Measurements from ENCODE around the gene YY1AP1. TPM values are rescaled to one million over a fixed set of nuclear protein-coding genes. Genes with fewer than 3 reads are reported as not detected.
"Not testable (repeated sequence)": the region's sequence is repeated elsewhere in the genome, so short reads cannot be mapped to it uniquely, and the experiment has no call there.

Gene YY1AP1
- total RNA-seq, 6 experiments from 2014 or later = 39.6 to 50.7 (median 42.0) TPM

GRCh38 chr1:155645648-155646047, 42.9 kb downstream of the YY1AP1 start:
- H3K27ac Mint-ChIP-seq = peak overlapping the region; percentile 64
- H3K4me3 Mint-ChIP-seq = 0 out of 2 replicates have a peak overlapping the region, but pooled peaks have one; percentile 18
- H3K9me3 Mint-ChIP-seq = peaks cover 24% of the 10 kb centered on the region
- no peak for DNase-seq
- peaks cover 44% of the 10 kb centered on the region for H3K36me3 Mint-ChIP-seq (ENCODE audit: low read depth)
- peaks cover 3% of the 10 kb centered on the region; the same call in 1 of the 2 replicates for H3K27me3 Mint-ChIP-seq (ENCODE audit: insufficient read depth)
- no peak for TF ChIP-seq CTCF (IDR thresholded peaks at IDR 0.05)
- peaks cover 36% of the 10 kb centered on the region for H3K4me1 Mint-ChIP-seq (ENCODE audit: low read depth)

GRCh38 chr1:155645034-155645598, 43.5 kb downstream of the YY1AP1 start:
- no peak for TF ChIP-seq CTCF (IDR thresholded peaks at IDR 0.05)
- DNase-seq = no peak
- peak overlapping the region; percentile 46 for H3K27ac Mint-ChIP-seq
- H3K4me1 Mint-ChIP-seq (ENCODE audit: low read depth) = peaks cover 31% of the 10 kb centered on the region
- H3K36me3 Mint-ChIP-seq (ENCODE audit: low read depth) = peaks cover 44% of the 10 kb centered on the region
- H3K4me3 Mint-ChIP-seq = no peak overlapping the region
- peaks cover 3% of the 10 kb centered on the region; the same call in 1 of the 2 replicates for H3K27me3 Mint-ChIP-seq (ENCODE audit: insufficient read depth)
- H3K9me3 Mint-ChIP-seq = peaks cover 24% of the 10 kb centered on the region

- H3K9me3 Mint-ChIP-seq = peaks cover 24% of the 10 kb centered on the region
- no peak for DNase-seq
- peaks cover 3% of the 10 kb centered on the region; the same call in 1 of the 2 replicates for H3K27me3 Mint-ChIP-seq (ENCODE audit: insufficient read depth)
- H3K36me3 Mint-ChIP-seq (ENCODE audit: low read depth) = peaks cover 44% of the 10 kb centered on the region
- no peak overlapping the region for H3K27ac Mint-ChIP-seq
- no peak overlapping the region for H3K4me3 Mint-ChIP-seq
- H3K4me1 Mint-ChIP-seq (ENCODE audit: low read depth) = peaks cover 23% of the 10 kb centered on the region
- TF ChIP-seq CTCF (IDR thresholded peaks at IDR 0.05) = no peak
These were observed 45.3 kb downstream of the YY1AP1 start for GRCh38 chr1:155643230-155643629.

- Mint-ChIP-seq H3K9me3 (peaks cover 24% of the 10 kb centered on the region), H3K4me1 (ENCODE audit: low read depth) (peaks cover 21% of the 10 kb centered on the region), H3K36me3 (ENCODE audit: low read depth) (peaks cover 44% of the 10 kb centered on the region)
- not testable (repeated sequence) for H3K4me3 Mint-ChIP-seq; H3K27me3 Mint-ChIP-seq (ENCODE audit: insufficient read depth); H3K27ac Mint-ChIP-seq; DNase-seq
These were observed 45.9 kb downstream of the YY1AP1 start for GRCh38 chr1:155642559-155643180.

GRCh38 chr1:155640367-155640766, 48.2 kb downstream of the YY1AP1 start:
- peaks cover 46% of the 10 kb centered on the region for H3K36me3 Mint-ChIP-seq (ENCODE audit: low read depth)
- H3K27ac Mint-ChIP-seq = no peak overlapping the region
- H3K4me1 Mint-ChIP-seq (ENCODE audit: low read depth) = peaks cover 10% of the 10 kb centered on the region
- H3K4me3 Mint-ChIP-seq = no peak overlapping the region
- no peak for DNase-seq
- peaks cover 24% of the 10 kb centered on the region for H3K9me3 Mint-ChIP-seq
- H3K27me3 Mint-ChIP-seq (ENCODE audit: insufficient read depth) = peaks cover 8% of the 10 kb centered on the region
- no peak for TF ChIP-seq CTCF (IDR thresholded peaks at IDR 0.05)

GRCh38 chr1:155636397-155637153, 52.0 kb downstream of the YY1AP1 start:
- Mint-ChIP-seq H3K4me1 (ENCODE audit: low read depth) (peaks cover 6% of the 10 kb centered on the region), H3K27ac (no peak overlapping the region), H3K27me3 (ENCODE audit: insufficient read depth) (peaks cover 5% of the 10 kb centered on the region), H3K4me3 (no peak overlapping the region), H3K9me3 (peaks cover 1% of the 10 kb centered on the region), H3K36me3 (ENCODE audit: low read depth) (peaks cover 9% of the 10 kb centered on the region)
- TF ChIP-seq CTCF (IDR thresholded peaks at IDR 0.05) = no peak
- DNase-seq = no peak

GRCh38 chr1:155626428-155626827, 62.1 kb downstream of the YY1AP1 start:
- not testable (repeated sequence) for H3K27me3 Mint-ChIP-seq (ENCODE audit: insufficient read depth); H3K4me3 Mint-ChIP-seq; H3K27ac Mint-ChIP-seq; H3K4me1 Mint-ChIP-seq (ENCODE audit: low read depth); DNase-seq; H3K36me3 Mint-ChIP-seq (ENCODE audit: low read depth)
- H3K9me3 Mint-ChIP-seq = peaks cover 12% of the 10 kb centered on the region; the same call in 1 of the 2 replicates
